GM19463 (cell line): ENCODE results near the gene HYCC2.
"Not testable (repeated sequence)": the region's sequence is repeated elsewhere in the genome, so short reads cannot be mapped to it uniquely, and the experiment has no call there.

ENCODE experiments used
- ATAC-seq: cut with Tn5 transposase; IDR thresholded peaks from one replicate; pipeline ENCODE4 v1.9.1; 2021; ENCODE audit warnings: mild to moderate bottlenecking, moderate library complexity; ENCODE audit not compliant: unreplicated experiment

The HYCC2 gene

DNA sequence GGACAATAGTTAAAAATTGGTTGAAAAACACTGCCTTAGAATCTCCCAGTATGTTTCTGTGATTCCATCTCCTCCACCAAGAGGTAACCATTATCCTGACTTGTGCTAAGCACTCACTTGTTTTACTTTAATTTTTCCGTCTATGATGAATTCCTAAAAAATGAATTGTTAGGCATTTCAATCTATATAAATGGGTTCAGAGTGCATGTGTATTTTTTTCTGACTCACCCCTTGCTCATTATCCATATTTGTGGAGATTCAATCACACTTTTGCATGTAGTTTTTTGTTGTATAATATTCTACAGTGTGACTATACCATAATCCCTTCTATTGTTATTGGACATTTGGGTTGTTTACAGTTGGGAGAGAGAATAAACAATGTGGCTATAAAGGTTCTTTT, 1.6 kb upstream of the HYCC2 start:
- no peak for ATAC-seq

DNA sequence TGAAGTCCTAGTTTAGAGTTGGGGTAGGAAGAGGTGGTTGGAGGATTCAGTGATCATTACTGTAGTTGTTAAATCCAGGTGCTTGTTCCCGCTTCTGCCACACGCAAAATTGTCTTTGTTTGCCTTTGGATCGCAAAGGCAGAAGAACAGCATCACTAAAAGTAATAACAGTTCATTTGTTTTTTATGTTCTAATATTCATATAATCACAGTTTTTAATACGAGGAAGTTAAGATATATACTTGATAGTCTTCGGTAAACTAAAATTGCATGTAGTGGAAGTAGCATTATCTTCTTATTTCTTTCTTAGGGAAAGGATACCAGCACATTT, 695 bp upstream of the HYCC2 start:
- no peak for ATAC-seq

DNA sequence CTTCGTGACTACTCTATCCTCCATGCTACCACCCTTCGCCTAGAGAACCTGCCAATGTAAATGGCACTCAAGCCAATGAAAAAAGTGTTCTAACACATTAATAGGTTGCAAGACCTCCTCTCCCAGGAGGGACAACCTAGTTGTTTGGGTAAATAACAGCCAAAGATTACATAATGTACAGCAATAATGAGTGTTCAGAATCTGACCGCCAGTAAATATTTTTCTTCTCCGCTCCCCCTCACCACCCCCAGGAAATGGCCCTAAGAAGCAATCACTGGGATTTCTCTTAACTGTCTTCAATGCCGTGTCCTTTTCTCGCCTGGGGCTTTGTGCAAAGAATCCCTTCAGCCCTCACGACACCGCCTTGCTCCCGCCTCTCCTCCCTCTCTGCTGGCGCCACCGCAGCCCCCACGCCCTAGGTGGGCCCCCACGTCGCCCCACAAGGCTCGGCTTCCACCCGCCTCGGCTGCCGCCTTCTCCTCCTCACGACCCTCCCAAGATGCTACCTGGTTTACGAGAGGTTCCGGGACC, 458 bp downstream of the HYCC2 start:
- peak; percentile 13 for ATAC-seq

DNA sequence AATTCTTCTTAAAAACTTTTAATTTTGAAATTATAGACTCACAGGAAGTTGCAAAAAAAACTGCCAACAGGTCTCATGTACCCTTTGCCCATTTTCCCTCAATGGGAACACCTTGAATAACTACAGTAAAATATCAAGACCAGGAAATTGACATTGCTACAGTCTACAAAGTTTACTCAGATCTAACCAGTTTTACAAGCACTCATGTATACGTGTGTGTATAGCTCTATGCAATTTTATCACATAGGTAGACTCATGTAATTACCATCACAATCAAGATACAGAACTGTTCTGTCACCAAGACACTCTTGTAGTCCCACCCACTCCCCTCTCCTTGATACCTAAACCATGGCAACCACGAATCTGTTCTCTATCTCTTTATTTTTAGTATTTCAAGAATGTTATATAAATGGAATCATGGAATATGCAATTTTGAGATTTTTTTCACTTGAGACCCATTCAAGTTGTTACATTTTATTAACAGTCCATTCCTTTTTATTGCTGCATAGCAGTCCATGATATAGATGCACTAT, 6.6 kb downstream of the HYCC2 start:
- ATAC-seq = no peak

DNA sequence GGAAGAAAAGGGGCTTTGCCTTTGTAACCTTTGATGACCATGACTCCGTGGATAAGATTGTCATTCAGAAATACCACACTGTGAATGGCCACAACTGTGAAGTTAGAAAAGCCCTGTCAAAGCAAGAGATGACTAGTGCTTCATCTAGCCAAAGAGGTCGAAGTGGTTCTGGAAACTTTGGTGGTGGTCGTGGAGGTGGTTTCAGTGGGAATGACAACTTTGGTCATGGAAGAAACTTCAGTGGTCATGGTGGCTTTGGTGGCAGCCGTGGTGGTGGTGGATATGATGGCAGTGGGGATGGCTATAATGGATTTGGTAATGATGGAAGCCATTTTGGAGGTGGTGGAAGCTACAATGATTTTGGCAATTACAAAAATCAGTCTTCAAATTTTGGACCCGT, 8.0 kb downstream of the HYCC2 start:
- ATAC-seq = not testable (repeated sequence)

DNA sequence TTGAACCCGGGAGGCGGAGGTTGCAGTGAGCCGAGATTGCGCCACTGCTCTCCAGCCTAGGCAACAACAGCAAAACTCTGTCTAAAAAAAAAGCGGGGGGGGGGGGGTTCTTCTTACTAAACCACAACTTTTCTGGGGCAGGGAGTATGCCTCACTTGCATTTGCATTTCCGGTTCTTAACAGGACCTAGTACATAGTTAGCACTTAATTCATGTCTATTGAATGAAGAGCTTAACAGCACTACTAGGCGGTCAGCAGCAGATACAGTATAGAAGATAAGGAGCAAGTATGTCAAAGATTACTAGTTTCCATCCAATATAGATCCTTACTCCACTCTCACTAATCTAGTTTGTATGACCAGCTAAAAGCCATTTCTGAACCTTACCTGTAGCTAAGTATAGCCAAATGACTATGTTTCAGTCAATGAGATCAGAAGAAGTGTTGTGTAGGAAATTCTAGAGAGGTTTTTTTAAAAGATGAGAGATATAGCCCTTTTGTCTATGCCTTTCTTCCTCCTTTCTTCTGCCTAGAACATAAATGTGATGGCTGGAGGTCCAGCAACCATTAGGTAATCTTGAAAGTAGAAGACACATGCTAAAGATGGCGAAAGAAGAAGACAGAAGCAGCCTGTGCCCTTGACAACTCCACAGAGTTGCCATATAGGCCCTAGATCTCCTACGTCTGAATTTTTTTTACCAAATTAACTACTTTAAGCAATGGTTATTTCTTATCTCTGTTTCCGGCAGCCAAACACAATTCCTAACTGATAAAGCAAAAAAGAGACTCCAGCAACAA, 11.3 kb downstream of the HYCC2 start:
- ATAC-seq = no peak

DNA sequence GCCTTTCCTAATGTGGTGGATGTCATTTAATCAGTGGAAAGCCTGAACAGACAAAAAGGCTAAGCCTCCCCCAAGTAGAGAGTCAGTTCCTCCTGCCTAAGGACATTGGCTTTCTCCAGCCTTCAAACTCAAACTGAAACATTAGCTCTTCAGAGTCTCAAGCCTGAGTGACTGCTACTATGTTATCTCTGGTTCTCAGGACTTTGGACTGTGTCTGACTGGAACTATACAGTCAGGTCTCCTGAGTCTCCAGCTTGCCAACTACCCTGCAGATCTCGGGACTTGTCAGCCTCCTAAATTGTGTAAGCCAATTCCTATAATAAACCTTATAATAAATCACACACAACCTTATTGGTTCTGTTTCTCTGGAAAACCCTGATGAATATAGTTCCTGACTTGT, 12.6 kb downstream of the HYCC2 start:
- no peak for ATAC-seq

DNA sequence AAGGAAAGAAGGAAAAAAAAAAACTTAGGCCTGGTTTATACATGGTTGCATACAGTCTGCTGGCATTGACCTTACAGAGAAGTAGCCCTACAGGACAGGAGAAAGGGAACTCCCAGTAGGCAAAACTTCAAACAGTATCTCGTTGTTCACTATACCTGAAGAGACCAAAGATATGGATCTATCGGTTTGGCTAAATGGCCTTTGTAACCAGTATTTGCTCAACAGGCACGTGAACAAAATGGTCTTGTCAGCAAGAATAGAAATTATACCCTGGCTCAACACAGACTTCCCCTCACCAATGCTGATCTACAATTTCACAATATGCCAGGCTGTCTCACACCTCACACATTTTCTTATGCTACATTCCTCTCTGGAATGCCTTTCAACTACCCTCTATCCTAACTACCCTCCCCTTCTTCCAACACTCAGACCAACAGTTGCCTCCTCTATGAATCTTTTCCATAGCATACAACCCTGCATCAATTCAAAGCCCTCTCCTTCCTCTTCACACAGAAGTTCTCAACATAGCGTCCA, 13.7 kb downstream of the HYCC2 start:
- no peak for ATAC-seq

DNA sequence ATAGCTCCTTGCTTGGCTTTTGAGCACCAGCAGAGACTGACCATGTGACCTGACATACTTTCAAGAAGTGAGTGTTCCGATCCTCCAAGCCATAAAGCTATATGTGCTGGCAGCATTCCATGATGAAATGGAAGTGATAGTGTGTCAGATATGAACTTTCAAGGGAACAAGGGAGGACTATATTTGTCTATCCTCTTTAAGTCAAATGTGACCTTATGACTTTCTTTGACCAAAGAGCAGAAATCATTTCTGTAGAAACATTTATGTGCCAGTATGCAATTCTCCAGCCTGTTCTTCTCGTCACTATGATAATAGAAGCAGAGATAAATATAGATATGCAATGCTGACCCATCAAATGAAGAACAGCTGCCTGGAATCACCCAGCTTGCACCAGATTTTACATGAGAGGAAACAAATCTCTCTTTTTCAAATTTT, 14.4 kb downstream of the HYCC2 start:
- ATAC-seq = no peak

DNA sequence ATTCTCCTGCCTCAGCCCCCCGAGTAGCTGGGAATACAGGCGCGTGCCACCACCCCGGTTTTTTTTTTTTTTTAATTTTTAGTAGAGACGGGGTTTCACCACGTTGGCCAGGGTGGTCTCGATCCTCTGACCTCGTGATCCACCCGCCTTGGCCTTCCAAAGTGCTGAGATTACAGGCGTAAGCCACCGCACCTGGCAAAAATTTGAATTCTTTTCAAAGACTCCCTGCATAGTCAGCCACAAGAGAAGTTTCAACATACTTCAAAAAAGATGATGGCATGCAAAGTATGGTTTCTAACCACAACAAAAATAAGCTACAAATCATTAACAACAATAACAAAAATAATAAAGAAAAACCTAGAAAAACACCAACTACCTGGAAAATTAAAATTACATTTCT, 22.0 kb downstream of the HYCC2 start:
- no peak for ATAC-seq

DNA sequence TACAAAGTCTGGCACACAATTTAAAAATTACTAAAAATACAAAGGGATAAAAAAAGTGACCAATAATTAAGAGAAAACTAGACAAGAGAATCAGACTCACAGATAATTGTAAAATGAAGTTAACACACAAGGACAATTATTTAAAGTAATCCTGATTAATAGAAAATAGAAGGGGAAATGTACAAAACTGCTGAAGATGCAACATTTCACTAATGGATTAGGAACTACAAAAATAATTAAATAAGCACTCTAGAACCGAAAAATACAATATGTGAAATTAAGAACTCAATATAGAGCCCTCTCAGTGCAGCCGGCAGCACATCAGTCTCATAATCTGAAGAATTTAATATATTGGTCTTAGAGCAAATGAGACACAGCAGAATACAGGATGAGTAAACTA, 24.6 kb downstream of the HYCC2 start:
- ATAC-seq = no peak

DNA sequence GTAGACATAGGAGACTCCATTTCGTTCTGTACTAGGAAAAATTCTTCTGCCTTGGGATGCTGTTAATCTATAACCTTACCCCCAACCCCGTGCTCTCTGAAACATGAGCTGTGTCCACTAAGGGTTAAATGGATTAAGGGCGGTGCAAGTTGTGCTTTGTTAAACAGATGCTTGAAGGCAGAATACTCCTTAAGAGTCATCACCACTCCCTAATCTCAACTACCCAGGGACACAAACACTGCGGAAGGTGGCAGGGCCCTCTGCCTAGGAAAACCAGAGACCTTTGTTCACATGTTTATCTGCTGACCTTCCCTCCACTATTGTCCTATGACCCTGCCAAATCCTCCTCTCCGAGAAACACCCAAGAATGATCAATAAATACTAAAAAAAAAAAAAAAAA, 28.4 kb downstream of the HYCC2 start:
- ATAC-seq = not testable (repeated sequence)

DNA sequence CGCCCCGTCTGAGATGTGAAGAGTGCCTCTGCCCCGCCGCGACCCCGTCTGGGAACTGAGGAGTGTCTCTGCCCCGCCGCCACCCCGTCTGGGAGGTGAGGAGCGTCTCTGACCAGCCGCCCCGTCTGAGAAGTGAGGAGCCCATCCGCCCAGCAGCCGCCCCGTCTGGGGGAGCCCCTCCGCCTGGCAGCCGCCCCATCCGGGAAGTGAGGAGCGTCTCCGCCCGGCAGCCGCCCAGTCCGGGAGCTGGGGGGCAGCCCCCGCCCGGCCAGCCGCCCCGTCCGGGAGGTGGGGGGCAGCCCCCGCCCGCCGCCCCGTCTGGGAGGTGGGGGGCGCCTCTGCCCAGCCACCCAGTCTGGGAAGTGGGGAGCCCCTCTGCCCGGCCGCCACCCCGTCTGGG, 29.0 kb downstream of the HYCC2 start:
- ATAC-seq = not testable (repeated sequence)

DNA sequence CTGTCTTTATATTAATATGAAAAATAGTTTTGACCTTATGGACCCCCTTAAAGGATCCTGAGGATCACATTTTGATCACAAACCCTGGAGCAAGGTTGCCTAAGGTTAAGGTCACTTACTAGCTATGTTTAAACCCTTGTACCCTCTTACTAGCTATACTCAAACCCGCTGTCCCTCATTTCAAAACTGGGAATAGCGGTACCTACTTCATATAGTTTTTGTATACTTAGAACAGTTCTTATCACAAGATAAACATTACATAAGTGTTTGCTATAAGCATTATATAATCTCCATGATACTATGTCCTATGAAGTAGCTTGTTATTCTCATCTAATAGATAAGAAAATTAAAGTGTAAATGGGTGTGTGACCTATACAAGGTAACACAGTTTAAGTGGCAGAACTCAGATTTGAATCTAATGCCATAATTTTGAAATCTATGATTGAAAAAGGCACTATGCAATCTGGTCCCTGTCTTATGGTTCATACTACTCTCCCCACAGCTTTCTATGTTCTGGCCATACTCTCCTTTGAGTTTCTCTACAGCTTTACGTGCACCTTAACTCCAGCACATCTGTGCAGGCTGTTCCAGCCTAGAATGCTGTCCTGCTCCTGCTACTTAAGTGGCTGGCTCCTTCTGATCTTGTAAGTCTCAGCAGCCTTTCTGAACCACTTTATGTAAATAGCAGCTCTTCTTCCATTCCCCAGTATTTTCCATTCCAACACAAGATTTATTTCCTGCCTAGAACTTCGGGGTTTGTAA, 30.4 kb downstream of the HYCC2 start:
- ATAC-seq = no peak

DNA sequence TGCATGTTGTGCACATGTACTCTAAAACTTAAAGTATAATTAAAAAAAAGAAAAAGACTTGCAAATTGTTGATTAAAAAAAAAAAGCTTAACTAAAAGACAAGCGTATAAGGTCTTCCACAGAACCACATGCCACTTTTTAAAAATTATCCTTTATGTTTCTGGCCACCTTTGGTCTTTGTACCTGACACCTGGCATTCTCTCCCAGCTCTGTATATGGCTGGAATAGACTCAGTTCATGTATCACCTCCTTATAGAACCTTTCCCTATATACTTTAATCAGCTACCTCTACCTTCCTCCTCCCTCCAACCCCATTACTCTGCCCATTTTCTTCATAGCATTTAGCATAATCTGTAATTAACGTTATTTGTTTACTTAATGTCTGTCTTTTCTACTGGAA, 32.6 kb downstream of the HYCC2 start:
- ATAC-seq = no peak

DNA sequence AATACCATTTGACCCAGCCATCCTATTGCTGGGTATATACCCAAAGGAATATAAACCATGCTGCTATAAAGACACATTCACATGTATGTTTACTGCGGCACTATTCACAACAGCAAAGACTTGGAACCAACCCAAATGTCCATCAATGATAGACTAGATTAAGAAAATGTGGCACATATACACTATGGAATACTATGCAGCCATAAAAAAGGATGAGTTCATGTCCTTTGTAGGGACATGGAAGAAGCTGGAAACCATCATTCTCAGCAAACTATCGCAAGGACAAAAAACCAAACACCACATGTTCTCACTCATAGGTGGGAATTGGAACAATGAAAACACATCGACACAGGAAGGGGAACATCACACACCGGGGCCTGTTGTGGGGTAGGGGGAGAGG, 33.1 kb downstream of the HYCC2 start:
- not testable (repeated sequence) for ATAC-seq

DNA sequence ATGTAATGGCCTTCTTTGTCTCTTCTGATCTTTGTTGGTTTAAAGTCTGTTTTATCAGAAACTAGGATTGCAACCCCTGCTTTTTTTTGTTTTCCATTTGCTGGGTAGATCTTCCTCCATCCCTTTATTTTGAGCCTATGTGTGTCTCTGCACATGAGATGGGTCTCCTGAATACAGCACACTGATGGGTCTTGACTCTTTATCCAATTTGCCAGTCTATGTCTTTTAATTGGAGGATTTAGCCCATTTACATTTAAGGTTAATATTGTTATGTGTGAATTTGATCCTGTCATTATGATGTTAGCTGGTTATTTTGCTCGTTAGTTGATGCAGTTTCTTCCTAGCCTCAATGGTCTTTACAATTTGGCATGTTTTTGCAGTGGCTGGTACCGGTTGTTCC, 37.1 kb downstream of the HYCC2 start:
- ATAC-seq = not testable (repeated sequence)

DNA sequence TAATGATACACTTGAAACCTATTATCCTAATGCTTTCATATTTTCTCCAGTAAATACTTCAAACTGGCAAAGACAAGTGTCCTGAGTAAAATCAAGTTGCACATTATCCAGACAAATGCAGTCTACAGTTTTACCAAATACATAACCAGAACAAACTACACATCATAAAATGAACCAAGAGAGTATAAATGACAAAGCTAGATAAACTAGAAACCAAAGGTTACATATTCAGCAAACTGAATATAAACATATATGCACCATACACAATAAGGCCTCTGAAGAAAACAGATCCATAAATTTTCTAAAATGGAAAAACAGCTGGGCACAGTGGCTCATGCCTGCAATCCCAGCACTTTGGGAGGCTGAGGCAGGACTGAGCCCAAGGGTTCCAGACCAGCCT, 47.0 kb downstream of the HYCC2 start:
- no peak for ATAC-seq

DNA sequence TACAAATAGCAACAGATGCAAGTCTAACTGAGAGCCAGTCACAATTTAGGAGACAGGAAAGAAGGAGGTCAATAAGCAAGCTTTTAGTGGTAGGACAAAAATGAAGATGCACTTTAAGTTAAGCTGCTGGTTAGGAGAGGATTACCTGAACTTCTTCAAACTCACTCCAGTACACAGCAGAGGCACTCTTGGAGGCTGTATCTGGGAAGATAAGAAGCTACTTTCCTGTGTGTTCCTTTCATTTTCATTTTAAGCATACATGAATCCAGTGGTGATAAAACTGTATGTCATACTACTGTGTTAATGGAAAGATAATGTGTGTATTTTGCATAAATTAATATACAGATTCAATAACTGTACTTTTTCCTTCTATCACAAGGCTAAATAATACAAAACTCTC, 49.6 kb downstream of the HYCC2 start:
- no peak for ATAC-seq
